Fibroblast of lung (primary cell): ENCODE measurements around the gene ERF. TPM values are rescaled to one million over a fixed set of nuclear protein-coding genes. Genes with fewer than 3 reads are reported as not detected.

Source experiments
- DNase-seq, 2 donors: peaks; one replicate each; pipeline versions ENCODE4 v3.0.0 to v3.0.0-alpha.2; 2010; ENCODE audit warnings: low read depth in 2 of 2
- H2AFZ ChIP-seq: 2 replicates; pipeline ENCODE4 v1.5.1; 2012; ENCODE audit warnings: low read length, control low read depth, inconsistent platforms
- H3K27ac ChIP-seq: 2 replicates; pipeline ENCODE4 v1.5.1; 2011; ENCODE audit warnings: low read length, control low read depth; ENCODE audit not compliant: insufficient read depth
- H3K27me3 ChIP-seq: 2 replicates; pipeline ENCODE4 v1.5.1; 2011; ENCODE audit warnings: mild to moderate bottlenecking, low read length; ENCODE audit not compliant: control insufficient read depth, insufficient read depth
- H3K36me3 ChIP-seq: 2 replicates; pipeline ENCODE4 v1.5.1; 2011; ENCODE audit warnings: low read length; ENCODE audit not compliant: control insufficient read depth, insufficient read depth
- H3K4me1 ChIP-seq: 2 replicates; pipeline ENCODE4 v1.5.1; 2011; ENCODE audit warnings: low read length; ENCODE audit not compliant: control insufficient read depth, insufficient read depth; ENCODE audit errors: extremely low read depth
- H3K4me2 ChIP-seq: 2 replicates; pipeline ENCODE4 v1.5.1; 2011; ENCODE audit warnings: low read length, control low read depth; ENCODE audit not compliant: insufficient read depth; ENCODE audit errors: extremely low read depth
- H3K4me3 ChIP-seq, 4 experiments: fragments of 200-600 bp in 1 of 4; sonication (generic) in 1 of 4; replicated peaks in 1 of 4; 2 replicates each; pipeline ENCODE4 v1.5.1; 2011 to 2016; ENCODE audit warnings: low read length in 4 of 4, low read depth in 3 of 4, mild to moderate bottlenecking in 3 of 4, control low read depth in 2 of 4, inconsistent platforms in 1 of 4, mixed read lengths in 1 of 4; ENCODE audit not compliant: insufficient read depth in 1 of 4; ENCODE audit errors: control extremely low read depth in 1 of 4
- H3K79me2 ChIP-seq: 2 replicates; pipeline ENCODE4 v1.5.1; 2012; ENCODE audit warnings: mild to moderate bottlenecking, low read length, inconsistent platforms; ENCODE audit not compliant: control insufficient read depth, insufficient read depth
- H3K9ac ChIP-seq: 2 replicates; pipeline ENCODE4 v1.5.1; 2011; ENCODE audit warnings: mild to moderate bottlenecking, low read length, control low read depth; ENCODE audit not compliant: insufficient read depth
- H3K9me3 ChIP-seq: 2 replicates; pipeline ENCODE4 v1.5.1; 2012; ENCODE audit warnings: low read depth, low read length; ENCODE audit not compliant: control insufficient read depth, insufficient read depth
- H4K20me1 ChIP-seq: 2 replicates; pipeline ENCODE4 v1.5.1; 2011; ENCODE audit warnings: low read length; ENCODE audit not compliant: control insufficient read depth, insufficient read depth; ENCODE audit errors: extremely low read depth
- EZH2 ChIP-seq: IDR thresholded peaks from 2 replicates; pipeline ENCODE4 v1.5.1; 2012; ENCODE audit warnings: low read length, control low read depth, mild to moderate bottlenecking; ENCODE audit errors: missing control alignments
- polyA plus RNA-seq, 2 donors: library from polyadenylated mRNA; depleted of rRNA in 1 of 2; stranded (reverse) in 1 of 2; unstranded in 1 of 2; fragments of >200 nt; gene quantifications; 2 replicates each; pipeline ENCODE4 v1.2.1, GENCODE V29; 2011 to 2012; ENCODE audit warnings: missing spikeins in 1 of 2
- total RNA-seq: library from RNA; depleted of rRNA; stranded (reverse); fragments of >200 nt; gene quantifications from 2 replicates; pipeline ENCODE4 v1.2.1, GENCODE V29; 2014
- TF ChIP-seq, protein P1 (sequence below), 2 donors: IDR thresholded peaks in 1 of 2; conservative IDR thresholded peaks in 1 of 2; 1 replicate in 1 of 2; 2 replicates in 1 of 2; pipeline ENCODE4 v1.5.1; 2011 to 2012; ENCODE audit warnings: low read length in 2 of 2, control low read depth in 1 of 2, inconsistent platforms in 1 of 2, low read depth in 1 of 2, mild to moderate bottlenecking in 1 of 2

ERF gene
- total and polyA plus RNA-seq, 2 donors (not counting 1 experiment from before 2014, with no cell fraction given): 13.2 to 36.3 TPM

DNA sequence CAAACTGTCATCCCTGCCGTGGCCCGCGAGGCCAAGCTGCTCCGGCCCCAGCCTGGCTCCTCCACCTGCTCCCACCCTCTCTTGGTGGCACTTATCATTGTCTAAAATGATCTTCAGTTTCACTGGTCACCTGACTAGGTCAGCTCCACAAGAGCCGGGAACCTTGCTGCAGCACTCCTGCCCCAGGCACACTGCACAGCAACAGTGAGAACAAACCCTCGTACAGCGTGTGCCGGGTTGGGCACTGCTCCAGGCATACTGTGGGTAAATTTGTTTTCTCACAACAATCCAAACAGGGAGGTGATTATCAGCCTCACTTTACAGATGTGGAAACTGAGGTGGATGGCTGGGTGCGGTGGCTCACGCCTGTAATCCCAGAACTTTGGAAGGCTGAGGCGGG lies 46.3 kb downstream of the ERF start:
- Histone ChIP-seq H3K79me2 (peaks cover 2% of the 10 kb centered on the region), H3K4me3 (no peak overlapping the region), H3K27me3 (no peaks in the 10 kb centered on the region), H3K4me1 (peaks cover 21% of the 10 kb centered on the region), H3K4me2 (no peak overlapping the region), H3K27ac (no peak overlapping the region), H4K20me1 (no peaks in the 10 kb centered on the region), H3K9ac (no peak overlapping the region), H2AFZ (no peak overlapping the region), H3K9me3 (no peaks in the 10 kb centered on the region), H3K36me3 (peaks cover 11% of the 10 kb centered on the region)
- TF ChIP-seq, protein P1, sequence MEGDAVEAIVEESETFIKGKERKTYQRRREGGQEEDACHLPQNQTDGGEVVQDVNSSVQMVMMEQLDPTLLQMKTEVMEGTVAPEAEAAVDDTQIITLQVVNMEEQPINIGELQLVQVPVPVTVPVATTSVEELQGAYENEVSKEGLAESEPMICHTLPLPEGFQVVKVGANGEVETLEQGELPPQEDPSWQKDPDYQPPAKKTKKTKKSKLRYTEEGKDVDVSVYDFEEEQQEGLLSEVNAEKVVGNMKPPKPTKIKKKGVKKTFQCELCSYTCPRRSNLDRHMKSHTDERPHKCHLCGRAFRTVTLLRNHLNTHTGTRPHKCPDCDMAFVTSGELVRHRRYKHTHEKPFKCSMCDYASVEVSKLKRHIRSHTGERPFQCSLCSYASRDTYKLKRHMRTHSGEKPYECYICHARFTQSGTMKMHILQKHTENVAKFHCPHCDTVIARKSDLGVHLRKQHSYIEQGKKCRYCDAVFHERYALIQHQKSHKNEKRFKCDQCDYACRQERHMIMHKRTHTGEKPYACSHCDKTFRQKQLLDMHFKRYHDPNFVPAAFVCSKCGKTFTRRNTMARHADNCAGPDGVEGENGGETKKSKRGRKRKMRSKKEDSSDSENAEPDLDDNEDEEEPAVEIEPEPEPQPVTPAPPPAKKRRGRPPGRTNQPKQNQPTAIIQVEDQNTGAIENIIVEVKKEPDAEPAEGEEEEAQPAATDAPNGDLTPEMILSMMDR (conservative IDR thresholded peaks at IDR 0.05 in 1 of 2, IDR thresholded peaks at IDR 0.05 in 1 of 2; ENCODE audit: low read depth in 1 of 2, low read length in 2 of 2): no peak
- no peak for TF ChIP-seq EZH2
- DNase-seq: no peak

DNA sequence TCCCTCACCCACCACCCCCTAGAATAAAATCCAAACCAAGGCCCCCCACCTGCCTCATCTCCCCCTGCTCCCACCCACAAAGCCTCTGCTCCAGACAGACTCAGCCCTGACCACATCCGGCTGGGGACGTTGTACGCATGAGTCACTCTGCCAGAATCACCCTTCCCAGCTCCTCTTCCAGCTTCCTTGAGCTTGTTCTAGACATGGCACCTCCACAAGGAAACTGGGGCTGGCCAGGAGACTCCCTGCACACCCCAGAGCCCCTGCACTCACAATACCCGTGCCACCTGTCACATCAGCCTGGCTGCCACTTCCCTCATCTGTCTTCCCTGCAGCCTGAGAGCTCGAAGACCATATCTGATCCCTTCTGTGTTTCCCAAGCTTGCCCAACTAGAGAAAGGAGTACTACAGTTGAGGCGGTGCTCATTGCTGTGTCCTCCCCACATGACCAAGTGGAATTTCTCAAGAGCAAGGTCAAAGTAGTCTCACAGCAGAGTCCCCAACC lies 47.1 kb downstream of the ERF start:
- H3K9ac ChIP-seq: no peak overlapping the region
- H3K9me3 ChIP-seq: no peaks in the 10 kb centered on the region
- no peaks in the 10 kb centered on the region for H4K20me1 ChIP-seq
- TF ChIP-seq, protein P1 (conservative IDR thresholded peaks at IDR 0.05 in 1 of 2, IDR thresholded peaks at IDR 0.05 in 1 of 2; ENCODE audit: low read depth in 1 of 2, low read length in 2 of 2): no peak
- no peak for TF ChIP-seq EZH2
- peaks cover 13% of the 10 kb centered on the region for H3K36me3 ChIP-seq
- DNase-seq: peak; percentile 64 to 89
- peaks cover 21% of the 10 kb centered on the region for H3K4me1 ChIP-seq
- no peaks in the 10 kb centered on the region for H3K27me3 ChIP-seq
- H2AFZ ChIP-seq: no peak overlapping the region
- H3K4me3 ChIP-seq: no peak overlapping the region
- H3K27ac ChIP-seq: peak overlapping the region; percentile 56
- H3K4me2 ChIP-seq: peak overlapping the region; percentile 19
- H3K79me2 ChIP-seq: peaks cover 2% of the 10 kb centered on the region

DNA sequence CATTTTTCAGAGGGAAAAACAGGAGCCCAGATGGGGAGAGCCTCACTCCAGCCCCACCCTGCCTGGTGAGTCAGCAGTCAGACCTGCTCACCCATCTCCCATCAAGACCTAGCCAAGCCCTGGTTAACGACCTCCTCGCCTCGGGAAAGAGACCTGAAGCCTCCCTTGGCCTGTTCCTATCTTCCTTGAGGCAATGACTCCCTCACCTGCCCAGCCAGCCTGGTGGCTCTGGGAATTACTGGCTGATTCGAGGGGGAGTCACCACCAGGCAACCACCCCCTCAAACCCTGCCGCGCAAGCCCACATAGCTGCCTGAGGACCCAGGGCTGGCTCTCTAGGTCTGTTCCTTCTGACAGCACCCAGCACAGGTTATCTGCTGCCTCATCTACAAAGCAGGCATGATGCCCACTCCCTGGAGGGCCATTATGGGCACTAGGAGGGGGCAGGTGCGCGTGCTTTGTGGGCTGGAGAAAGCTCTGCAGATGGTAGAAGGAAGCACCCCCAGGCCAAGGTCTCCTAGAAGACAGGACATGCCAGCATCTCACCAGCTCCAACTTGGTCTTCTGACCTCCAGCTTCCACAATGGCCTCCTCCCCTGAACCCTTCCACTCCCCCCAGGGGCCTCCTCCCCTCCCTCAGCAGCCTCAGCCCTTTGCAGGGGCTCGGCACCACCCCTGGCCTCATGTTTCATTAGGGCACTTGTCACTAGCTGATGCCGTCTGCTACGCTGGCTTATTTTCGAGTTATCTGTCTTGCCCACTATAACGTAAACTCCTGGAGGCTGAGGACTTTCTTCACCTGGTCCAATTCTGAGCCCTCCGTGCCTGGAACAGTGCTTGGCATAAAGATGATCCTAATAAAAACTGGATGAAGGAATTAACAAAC lies 47.8 kb downstream of the ERF start:
- no peak overlapping the region for H3K9ac ChIP-seq
- TF ChIP-seq, protein P1 (conservative IDR thresholded peaks at IDR 0.05 in 1 of 2, IDR thresholded peaks at IDR 0.05 in 1 of 2; ENCODE audit: low read depth in 1 of 2, low read length in 2 of 2): no peak
- no peak for TF ChIP-seq EZH2
- H3K27me3 ChIP-seq: no peaks in the 10 kb centered on the region
- no peaks in the 10 kb centered on the region for H4K20me1 ChIP-seq
- H2AFZ ChIP-seq: no peak overlapping the region
- peak overlapping the region; percentile 45 for H3K4me2 ChIP-seq
- H3K36me3 ChIP-seq: peaks cover 14% of the 10 kb centered on the region
- peaks cover 21% of the 10 kb centered on the region for H3K4me1 ChIP-seq
- H3K27ac ChIP-seq: peak overlapping the region; percentile 42
- H3K4me3 ChIP-seq: no peak overlapping the region
- H3K9me3 ChIP-seq: no peaks in the 10 kb centered on the region
- peak in 1 of 2 donors; percentile 72 for DNase-seq
- H3K79me2 ChIP-seq: peaks cover 2% of the 10 kb centered on the region
